WTC11 (cell line): ENCODE measurements around the gene ADAMTS2.

Experiments used
- IRF2 ChIP-seq: sonication (generic); formaldehyde crosslinking; IDR thresholded peaks from 2 replicates; pipeline ENCODE4 v1.8.0; 2022; ENCODE audit warnings: low read depth, missing genetic modification reagents, borderline replicate concordance
- MYBL2 ChIP-seq: sonication (generic); formaldehyde crosslinking; IDR thresholded peaks from 2 replicates; pipeline ENCODE4 v1.8.1; 2023; ENCODE audit warnings: mild to moderate bottlenecking, moderate library complexity, missing genetic modification reagents
- SP1 ChIP-seq: sonication (generic); formaldehyde crosslinking; conservative IDR thresholded peaks from 2 replicates; pipeline ENCODE4 v1.8.1; 2022; ENCODE audit warnings: missing genetic modification reagents
- ZNF423 ChIP-seq: fragments of 250-450 bp; sonication (Bioruptor Pico); IDR thresholded peaks from 2 replicates; pipeline ENCODE4 v2.1.2; 2022; ENCODE audit warnings: mild to moderate bottlenecking, moderate library complexity
- TF ChIP-seq, protein P1 (sequence below): fragments of 200-600 bp; IDR thresholded peaks from 2 replicates; pipeline ENCODE4 v1.8.0; 2022; ENCODE audit warnings: antibody characterized with exemption
- TF ChIP-seq, protein P2 (sequence below): sonication (generic); formaldehyde crosslinking; IDR thresholded peaks from 2 replicates; pipeline ENCODE4 v1.8.0; 2023; ENCODE audit warnings: missing genetic modification reagents
- TF ChIP-seq, protein P3 (sequence below): sonication (generic); formaldehyde crosslinking; IDR thresholded peaks from 2 replicates; pipeline ENCODE4 v1.8.0; 2022; ENCODE audit warnings: mild to moderate bottlenecking, missing genetic modification reagents
- TF ChIP-seq, protein P4 (sequence below): sonication (generic); formaldehyde crosslinking; IDR thresholded peaks from 2 replicates; pipeline ENCODE4 v1.8.1; 2023; ENCODE audit warnings: mild to moderate bottlenecking, missing genetic modification reagents, moderate library complexity
- TF ChIP-seq, protein P5 (sequence below): sonication (generic); formaldehyde crosslinking; IDR thresholded peaks from 2 replicates; pipeline ENCODE4 v1.8.1; 2022; ENCODE audit warnings: low read depth, mild to moderate bottlenecking, moderate library complexity, missing genetic modification reagents, borderline replicate concordance

DNA sequence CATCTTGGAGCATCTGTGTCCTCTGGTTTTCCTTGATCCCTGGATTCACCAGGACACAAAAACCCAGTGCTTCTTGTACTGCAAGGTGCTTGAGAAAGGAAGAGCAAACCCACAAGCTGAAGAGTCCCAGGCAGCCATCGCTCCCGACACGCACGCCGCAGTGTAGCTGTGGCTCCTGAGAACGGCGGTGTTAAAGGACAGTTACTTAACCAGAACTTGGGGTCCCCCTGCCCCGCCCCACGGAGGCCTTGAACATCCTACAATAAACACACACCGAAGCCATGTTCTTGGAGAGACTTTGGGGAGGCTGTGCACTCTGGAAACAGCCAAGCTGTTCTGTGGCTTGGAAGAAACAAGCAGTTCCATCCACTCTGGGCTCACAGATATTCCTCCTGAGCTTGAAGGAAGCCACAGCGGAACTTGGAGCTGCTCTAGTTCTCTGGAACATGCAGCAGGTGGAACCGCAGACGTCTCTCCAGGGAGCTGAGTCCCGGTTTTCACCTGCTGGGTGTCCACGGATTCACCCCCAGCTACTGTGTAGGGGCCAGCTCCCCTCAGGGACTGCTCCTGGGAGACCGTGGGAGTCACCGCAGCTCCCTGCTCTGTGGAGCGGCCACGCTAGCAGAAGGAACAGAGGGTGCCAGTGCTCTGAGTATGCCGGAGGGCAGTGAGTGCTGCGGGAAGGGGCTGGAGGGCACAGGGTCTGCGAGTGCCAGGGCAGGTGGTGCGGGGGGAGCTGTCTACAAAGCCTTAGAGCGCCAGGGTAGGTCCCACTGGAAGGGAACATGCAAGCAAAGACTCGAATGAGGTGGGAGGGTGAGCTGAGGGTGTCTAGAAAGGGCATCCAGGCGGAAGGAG, 107.3 kb downstream of the ADAMTS2 start:
- TF ChIP-seq, protein P1, sequence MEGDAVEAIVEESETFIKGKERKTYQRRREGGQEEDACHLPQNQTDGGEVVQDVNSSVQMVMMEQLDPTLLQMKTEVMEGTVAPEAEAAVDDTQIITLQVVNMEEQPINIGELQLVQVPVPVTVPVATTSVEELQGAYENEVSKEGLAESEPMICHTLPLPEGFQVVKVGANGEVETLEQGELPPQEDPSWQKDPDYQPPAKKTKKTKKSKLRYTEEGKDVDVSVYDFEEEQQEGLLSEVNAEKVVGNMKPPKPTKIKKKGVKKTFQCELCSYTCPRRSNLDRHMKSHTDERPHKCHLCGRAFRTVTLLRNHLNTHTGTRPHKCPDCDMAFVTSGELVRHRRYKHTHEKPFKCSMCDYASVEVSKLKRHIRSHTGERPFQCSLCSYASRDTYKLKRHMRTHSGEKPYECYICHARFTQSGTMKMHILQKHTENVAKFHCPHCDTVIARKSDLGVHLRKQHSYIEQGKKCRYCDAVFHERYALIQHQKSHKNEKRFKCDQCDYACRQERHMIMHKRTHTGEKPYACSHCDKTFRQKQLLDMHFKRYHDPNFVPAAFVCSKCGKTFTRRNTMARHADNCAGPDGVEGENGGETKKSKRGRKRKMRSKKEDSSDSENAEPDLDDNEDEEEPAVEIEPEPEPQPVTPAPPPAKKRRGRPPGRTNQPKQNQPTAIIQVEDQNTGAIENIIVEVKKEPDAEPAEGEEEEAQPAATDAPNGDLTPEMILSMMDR = no peak
- no peak for TF ChIP-seq ZNF423
- TF ChIP-seq, protein P2, sequence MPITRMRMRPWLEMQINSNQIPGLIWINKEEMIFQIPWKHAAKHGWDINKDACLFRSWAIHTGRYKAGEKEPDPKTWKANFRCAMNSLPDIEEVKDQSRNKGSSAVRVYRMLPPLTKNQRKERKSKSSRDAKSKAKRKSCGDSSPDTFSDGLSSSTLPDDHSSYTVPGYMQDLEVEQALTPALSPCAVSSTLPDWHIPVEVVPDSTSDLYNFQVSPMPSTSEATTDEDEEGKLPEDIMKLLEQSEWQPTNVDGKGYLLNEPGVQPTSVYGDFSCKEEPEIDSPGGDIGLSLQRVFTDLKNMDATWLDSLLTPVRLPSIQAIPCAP (CRISPR knock-in tag) = no peak
- no peak for TF ChIP-seq SP1
- no peak for TF ChIP-seq MYBL2 (CRISPR knock-in tag)
- TF ChIP-seq, protein P3, sequence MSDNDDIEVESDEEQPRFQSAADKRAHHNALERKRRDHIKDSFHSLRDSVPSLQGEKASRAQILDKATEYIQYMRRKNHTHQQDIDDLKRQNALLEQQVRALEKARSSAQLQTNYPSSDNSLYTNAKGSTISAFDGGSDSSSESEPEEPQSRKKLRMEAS = no peak
- TF ChIP-seq, protein P4, sequence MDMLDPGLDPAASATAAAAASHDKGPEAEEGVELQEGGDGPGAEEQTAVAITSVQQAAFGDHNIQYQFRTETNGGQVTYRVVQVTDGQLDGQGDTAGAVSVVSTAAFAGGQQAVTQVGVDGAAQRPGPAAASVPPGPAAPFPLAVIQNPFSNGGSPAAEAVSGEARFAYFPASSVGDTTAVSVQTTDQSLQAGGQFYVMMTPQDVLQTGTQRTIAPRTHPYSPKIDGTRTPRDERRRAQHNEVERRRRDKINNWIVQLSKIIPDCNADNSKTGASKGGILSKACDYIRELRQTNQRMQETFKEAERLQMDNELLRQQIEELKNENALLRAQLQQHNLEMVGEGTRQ = no peak
- no peak for TF ChIP-seq IRF2 (CRISPR knock-in tag)
- TF ChIP-seq, protein P5, sequence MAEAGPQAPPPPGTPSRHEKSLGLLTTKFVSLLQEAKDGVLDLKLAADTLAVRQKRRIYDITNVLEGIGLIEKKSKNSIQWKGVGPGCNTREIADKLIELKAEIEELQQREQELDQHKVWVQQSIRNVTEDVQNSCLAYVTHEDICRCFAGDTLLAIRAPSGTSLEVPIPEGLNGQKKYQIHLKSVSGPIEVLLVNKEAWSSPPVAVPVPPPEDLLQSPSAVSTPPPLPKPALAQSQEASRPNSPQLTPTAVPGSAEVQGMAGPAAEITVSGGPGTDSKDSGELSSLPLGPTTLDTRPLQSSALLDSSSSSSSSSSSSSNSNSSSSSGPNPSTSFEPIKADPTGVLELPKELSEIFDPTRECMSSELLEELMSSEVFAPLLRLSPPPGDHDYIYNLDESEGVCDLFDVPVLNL (CRISPR knock-in tag) = no peak
